ENCODE measurements around the gene HK3.

The HK3 gene

GRCh38 chr5:176899296-176899891, at the start of gene HK3:
TSS of gene HK3 (minus strand) at chr5:176899346. CDS start at chr5:176896159, 3,187 bp downstream.
- DNase-seq, result no peak

- no peak for DNase-seq
Observed at GRCh38 chr5:176948458-176948857, 49.3 kb upstream of the HK3 start.

- no peak for DNase-seq
Observed at GRCh38 chr5:176947847-176948246, 48.7 kb upstream of the HK3 start.

- no peak for DNase-seq
Observed at GRCh38 chr5:176944268-176944667, 45.1 kb upstream of the HK3 start.

GRCh38 chr5:176943816-176944215, 44.7 kb upstream of the HK3 start:
- DNase-seq, result no peak

- DNase-seq, result no peak
Observed at GRCh38 chr5:176941951-176942350, 42.8 kb upstream of the HK3 start.

- DNase-seq, result no peak
Observed at GRCh38 chr5:176938472-176938871, 39.3 kb upstream of the HK3 start.

GRCh38 chr5:176935017-176935416, 35.9 kb upstream of the HK3 start:
- DNase-seq, result no peak

GRCh38 chr5:176934309-176934930, 35.3 kb upstream of the HK3 start:
- DNase-seq, result no peak

GRCh38 chr5:176929654-176930053, 30.5 kb upstream of the HK3 start:
- DNase-seq, result no peak

GRCh38 chr5:176927562-176927961, 28.4 kb upstream of the HK3 start:
- no peak for DNase-seq

GRCh38 chr5:176922817-176923216, 23.7 kb upstream of the HK3 start:
- no peak for DNase-seq

GRCh38 chr5:176921714-176922113, 22.6 kb upstream of the HK3 start:
- no peak for DNase-seq

GRCh38 chr5:176918613-176919012, 19.5 kb upstream of the HK3 start:
- no peak for DNase-seq

GRCh38 chr5:176916337-176916736, 17.2 kb upstream of the HK3 start:
- no peak for DNase-seq

- DNase-seq, result no peak
Observed at GRCh38 chr5:176915906-176916305, 16.8 kb upstream of the HK3 start.

GRCh38 chr5:176912115-176912514, 13.0 kb upstream of the HK3 start:
- DNase-seq, result no peak

GRCh38 chr5:176908675-176909368, 9.7 kb upstream of the HK3 start:
- DNase-seq, result no peak

- no peak for DNase-seq
Observed at GRCh38 chr5:176906796-176907195, 7.7 kb upstream of the HK3 start.

- DNase-seq, result no peak
Observed at GRCh38 chr5:176906126-176906525, 7.0 kb upstream of the HK3 start.

GRCh38 chr5:176904276-176904675, 5.1 kb upstream of the HK3 start:
- no peak for DNase-seq

- no peak for DNase-seq
Observed at GRCh38 chr5:176902911-176903664, 3.9 kb upstream of the HK3 start.

GRCh38 chr5:176902102-176902814, 3.1 kb upstream of the HK3 start:
- no peak for DNase-seq
